GM12878 (cell line): ENCODE measurements around the gene MFN2. TPM values are rescaled to one million over a fixed set of nuclear protein-coding genes. Genes with fewer than 3 reads are reported as not detected.

ENCODE experiments used
- ATAC-seq: fragments of 200-7000 bp; cut with Tn5 transposase; 3 replicates; pipeline ENCODE4 v1.9.1; 2020; ENCODE audit warnings: mild to moderate bottlenecking, moderate library complexity
- BruUV-seq: library from RNA; stranded (reverse); fragments of 400-500 nt; replicated peaks from 2 replicates; lab custom pipeline; 2021; lab: Mats Ljungman, UMichigan
- CTCF ChIA-PET: fragments of 300-600 bp; sonication (Branson Sonifier 250); formaldehyde crosslinking; extraction: SDS; loops from one replicate; lab custom pipeline; 2021; ENCODE audit warnings: inconsistent platforms; lab: Yijun Ruan, JAX
- POLR2A ChIA-PET: fragments of 350-600 bp; formaldehyde crosslinking; extraction: SDS; loops from one replicate; lab custom pipeline; 2021; ENCODE audit warnings: inconsistent platforms; lab: Charles Lee
- RAD21 ChIA-PET: fragments of 300-600 bp; sonication (Branson Sonifier 250); formaldehyde crosslinking; loops from one replicate; lab custom pipeline; 2023; ENCODE audit warnings: antibody characterized with exemption; ENCODE audit not compliant: unreplicated experiment; lab: Charles Lee
- SMC1A ChIA-PET: fragments of 300-600 bp; sonication (Branson Sonifier 250); formaldehyde crosslinking; loops from one replicate; lab custom pipeline; 2023; ENCODE audit not compliant: unreplicated experiment, uncharacterized antibody; lab: Charles Lee
- DNase-seq: peaks from one replicate; pipeline ENCODE4 v3.0.0-alpha.2; 2011; ENCODE audit warnings: low read depth, low spot score
- FAIRE-seq: peaks from 3 replicates; lab custom pipeline; 2011; peaks lifted over from hg19 to GRCh38; lab: Jason Lieb, UNC
- H2AFZ ChIP-seq: 2 replicates; pipeline ENCODE4 v1.6.0; 2011; ENCODE audit warnings: low read depth, low read length, control low read depth; ENCODE audit not compliant: control insufficient read depth
- H3K27ac ChIP-seq: 2 replicates; pipeline ENCODE4 v1.5.1; 2011; ENCODE audit warnings: control low read depth; ENCODE audit not compliant: control insufficient read depth, insufficient read depth
- H3K27me3 ChIP-seq, 2 experiments: replicated peaks in 1 of 2; 2 replicates each; pipeline versions ENCODE4 v1.6.0 to v1.6.1; 2011; ENCODE audit warnings: low read length in 1 of 2; ENCODE audit not compliant: control insufficient read depth in 2 of 2, insufficient read depth in 2 of 2
- H3K36me3 ChIP-seq, 2 experiments: 2 replicates each; pipeline ENCODE4 v1.5.1; 2011; ENCODE audit warnings: low read length in 1 of 2; ENCODE audit not compliant: control insufficient read depth in 2 of 2, insufficient read depth in 2 of 2
- H3K4me1 ChIP-seq: 2 replicates; pipeline ENCODE4 v1.6.1; 2011; ENCODE audit warnings: mild to moderate bottlenecking, low read length, moderate library complexity, mixed read lengths; ENCODE audit not compliant: control insufficient read depth, insufficient read depth
- H3K4me2 ChIP-seq: 2 replicates; pipeline ENCODE4 v1.6.0; 2011; ENCODE audit warnings: control low read depth; ENCODE audit not compliant: control insufficient read depth, insufficient read depth
- H3K4me3 ChIP-seq: fragments of 200-600 bp; sonication (generic); 2 replicates; pipeline ENCODE4 v1.5.1; 2016
- H3K79me2 ChIP-seq: 2 replicates; pipeline ENCODE4 v1.6.0; 2011; ENCODE audit warnings: low read length; ENCODE audit not compliant: control insufficient read depth, insufficient read depth
- H3K9ac ChIP-seq: 2 replicates; pipeline ENCODE4 v1.8.0; 2011; ENCODE audit warnings: low read length, control low read depth, mixed read lengths; ENCODE audit not compliant: control insufficient read depth, insufficient read depth
- H3K9me3 ChIP-seq: replicated peaks from 3 replicates; pipeline ENCODE4 v1.5.1; 2011; ENCODE audit warnings: mild to moderate bottlenecking, low read length; ENCODE audit not compliant: control insufficient read depth, insufficient read depth
- H4K20me1 ChIP-seq: 2 replicates; pipeline ENCODE4 v1.6.0; 2011; ENCODE audit not compliant: control insufficient read depth, insufficient read depth
- BRCA1 ChIP-seq: IDR thresholded peaks from 2 replicates; pipeline ENCODE4 v1.6.1; 2011; ENCODE audit warnings: low read depth, low read length, improper control_type of control experiment
- CHD2 ChIP-seq: IDR thresholded peaks from 2 replicates; pipeline ENCODE4 v1.6.1; 2011; ENCODE audit warnings: low read depth, low read length, improper control_type of control experiment, borderline replicate concordance
- CREB1 ChIP-seq: IDR thresholded peaks from 2 replicates; pipeline ENCODE4 v1.6.1; 2012; ENCODE audit warnings: low read depth, mild to moderate bottlenecking, inconsistent platforms
- E4F1 ChIP-seq: fragments of 450-650 bp; IDR thresholded peaks from 2 replicates; pipeline ENCODE4 v1.6.1; 2018; ENCODE audit warnings: borderline replicate concordance, mild to moderate bottlenecking; ENCODE audit not compliant: partially characterized antibody
- EP300 ChIP-seq, 2 experiments: fragments of 150-350 bp in 1 of 2; IDR thresholded peaks; 2 replicates each; pipeline ENCODE4 v1.6.1; 2011 to 2012; ENCODE audit warnings: low read depth in 2 of 2, low read length in 2 of 2, borderline replicate concordance in 1 of 2, improper control_type of control experiment in 1 of 2, inconsistent platforms in 1 of 2; ENCODE audit not compliant: control insufficient read depth in 1 of 2
- HDGF ChIP-seq: fragments of 450-650 bp; IDR thresholded peaks from 2 replicates; pipeline ENCODE4 v1.6.1; 2016; ENCODE audit warnings: antibody characterized with exemption
- IKZF1 ChIP-seq: fragments of 450-650 bp; conservative IDR thresholded peaks from 2 replicates; pipeline ENCODE4 v1.6.1; 2017; ENCODE audit warnings: antibody characterized with exemption, mild to moderate bottlenecking
- IKZF2 ChIP-seq, 2 experiments: fragments of 450-650 bp; IDR thresholded peaks; 2 replicates each; pipeline ENCODE4 v1.6.1; 2017; ENCODE audit warnings: mild to moderate bottlenecking in 2 of 2, moderate library complexity in 2 of 2
- NFYB ChIP-seq: IDR thresholded peaks from 2 replicates; pipeline ENCODE4 v1.6.1; 2011; ENCODE audit warnings: low read depth, mild to moderate bottlenecking, low read length, improper control_type of control experiment, moderate library complexity; ENCODE audit not compliant: insufficient read depth
- PAX8 ChIP-seq: fragments of 450-650 bp; IDR thresholded peaks from 2 replicates; pipeline ENCODE4 v1.6.1; 2017; ENCODE audit warnings: mild to moderate bottlenecking, moderate library complexity
- POLR2A ChIP-seq: IDR thresholded peaks from 2 replicates; pipeline ENCODE4 v1.6.1; 2011; ENCODE audit warnings: low read depth, mild to moderate bottlenecking, low read length
- POLR2AphosphoS5 ChIP-seq: IDR thresholded peaks from 2 replicates; pipeline ENCODE4 v1.6.1; 2011; ENCODE audit warnings: mild to moderate bottlenecking, low read length, inconsistent platforms
- RAD51 ChIP-seq: fragments of 450-650 bp; IDR thresholded peaks from 2 replicates; pipeline ENCODE4 v1.6.1; 2016; ENCODE audit warnings: moderate library complexity, mild to moderate bottlenecking, inconsistent platforms
- SKIL ChIP-seq: fragments of 450-650 bp; IDR thresholded peaks from 2 replicates; pipeline ENCODE4 v1.6.1; 2017; ENCODE audit warnings: mild to moderate bottlenecking, low read depth, inconsistent platforms; ENCODE audit not compliant: poor library complexity, severe bottlenecking
- SUZ12 ChIP-seq: fragments of 200-600 bp; sonication (generic); IDR thresholded peaks from one replicate; pipeline ENCODE4 v1.6.1; 2018; ENCODE audit warnings: antibody characterized with exemption, mild to moderate bottlenecking; ENCODE audit not compliant: unreplicated experiment
- WGBS: methylation state at CpG from one replicate; pipeline ENCODE4 v1.1.6; 2016; ENCODE audit warnings: low lambda C conversion rate; ENCODE audit not compliant: insufficient replicate concordance, insufficient coverage; ENCODE audit errors: missing lambda C conversion rate; 5-methylcytosine and 5-hydroxymethylcytosine counted together
- in situ Hi-C: fragments of 300-500 bp; cut with MboI; formaldehyde crosslinking; loops from 9 replicates; pipeline ENCODE4 v1.14.3; 2018; ENCODE audit warnings: mixed read lengths
- intact Hi-C: fragments of 100-400 bp; cut with micrococcal nuclease; formaldehyde crosslinking; loops from one replicate; pipeline ENCODE4 v1.14.2; 2022; ENCODE audit not compliant: unreplicated experiment
- polyA plus RNA-seq, 11 experiments: library from polyadenylated mRNA; depleted of rRNA in 4 of 11; unstranded in 6 of 11; stranded (reverse) in 5 of 11; fragments of >200 nt; fragmentation: Nextera tagmentation in 4 of 11; fragmentation: Illumina TruSeq in 1 of 11; extraction: Ambion mirVana in 4 of 11; extraction: Trizol in 1 of 11; gene quantifications; 1 replicate in 1 of 11; 2 replicates in 10 of 11; pipeline versions ENCODE4 v1.2.1 to v1.2.3, GENCODE V29; 2011 to 2016; ENCODE audit warnings: inconsistent platforms in 2 of 11, missing spikeins in 2 of 11, low read depth in 1 of 11
- total RNA-seq, 4 experiments: library from RNA; depleted of rRNA in 3 of 4; stranded (reverse); fragments of >200 nt in 3 of 4; fragmentation: Illumina TruSeq in 1 of 4; extraction: Trizol in 1 of 4; gene quantifications; 2 replicates each; pipeline versions ENCODE4 v1.2.1 to v1.2.3, GENCODE V29; 2013 to 2021
- TF ChIP-seq, protein P1 (sequence below): IDR thresholded peaks from 2 replicates; pipeline ENCODE4 v1.6.1; 2011; ENCODE audit warnings: borderline replicate concordance, low read depth, mild to moderate bottlenecking, moderate library complexity, mixed read lengths, low read length; ENCODE audit not compliant: insufficient read depth; ENCODE audit errors: extremely low read length
- TF ChIP-seq, protein P2 (sequence below): IDR thresholded peaks from 2 replicates; pipeline ENCODE4 v1.6.1; 2011; ENCODE audit warnings: mild to moderate bottlenecking, low read depth, low read length, moderate library complexity; ENCODE audit not compliant: insufficient replicate concordance

Gene MFN2
- total and polyA plus RNA-seq, 10 of the 15 experiments (the other 5 are each of a cell fraction or from before 2014, with no cell fraction given), result 5.3 to 64.4 (median 48.1) TPM

DNA sequence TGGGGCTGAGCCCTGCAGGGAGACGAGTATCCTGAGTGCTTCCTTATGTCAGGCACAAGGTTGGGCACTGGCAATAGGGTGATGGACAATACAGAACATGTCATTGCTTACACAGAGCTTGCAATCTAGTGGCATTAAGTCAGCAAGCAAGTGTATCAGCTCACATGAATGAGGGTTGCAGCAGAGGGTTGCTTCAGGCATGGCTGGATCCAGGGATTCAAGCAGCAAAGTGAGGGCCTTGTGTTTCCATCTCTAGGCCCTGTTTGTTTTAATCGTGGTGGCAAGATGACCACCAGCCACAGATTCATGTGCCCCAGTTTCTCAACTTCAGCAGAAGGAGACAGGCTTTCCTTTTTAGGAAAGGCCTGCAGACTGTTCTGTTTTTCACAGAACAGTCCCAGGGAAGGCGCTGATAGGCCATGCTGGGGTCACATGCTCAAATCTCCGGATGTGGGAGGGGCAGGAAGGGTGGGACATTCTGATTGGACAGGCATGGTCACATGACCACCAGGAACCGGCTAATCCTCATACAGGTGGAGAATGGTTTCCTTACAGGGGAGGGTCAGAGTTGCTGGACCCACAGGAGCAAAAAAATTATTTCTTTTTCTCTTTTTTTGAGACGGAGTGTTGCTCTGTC, 31.3 kb upstream of the MFN2 start:
- Histone ChIP-seq H4K20me1 (no peaks in the 10 kb centered on the region), H2AFZ (no peak overlapping the region), H3K27me3 (no peaks in the 10 kb centered on the region), H3K4me2 (no peak overlapping the region), H3K27ac (no peak overlapping the region), H3K9ac (no peak overlapping the region), H3K79me2 (no peaks in the 10 kb centered on the region), H3K9me3 (peaks cover 4% of the 10 kb centered on the region; the same call in 1 of the 3 replicates), H3K36me3 (peaks cover 0 to 17% of the 10 kb centered on the region in 2 experiments; a peak in 3 of 4 replicates), H3K4me3 (no peak overlapping the region), H3K4me1 (no peaks in the 10 kb centered on the region)
- WGBS, result 98% methylated on average over 6 of the region's 6 CpGs
- FAIRE-seq (no peak), ATAC-seq (no peak), DNase-seq (no peak)
- intact Hi-C loops, result no loop called here
- CTCF ChIA-PET, result interaction anchor here (0.6 kb wide), 1 partner anchor 173 kb away, joined by 5 read pairs; no protein-coding TSS in a partner anchor
- POLR2A ChIA-PET, result interaction anchor here (0.6 kb wide), 1 partner anchor 27 kb away, joined by 4 read pairs; no protein-coding TSS in a partner anchor
- RAD21 ChIA-PET, result no interaction called here
- no TSS peak for BruUV-seq
- in situ Hi-C loops, result no loop called here
- SMC1A ChIA-PET, result no interaction called here
- TF ChIP-seq PAX8 (no peak), NFYB (0 out of 2 replicates have a peak, but pooled peaks have one; percentile 32), E4F1 (no peak), HDGF (no peak), IKZF2 (IDR thresholded peaks at IDR 0.05) (no peak), SKIL (no peak), RAD51 (peak; percentile 51; the same call in 1 of the 2 replicates), BRCA1 (no peak), CHD2 (no peak), CREB1 (no peak), IKZF1 (no peak), POLR2AphosphoS5 (no peak), POLR2A (0 out of 2 replicates have a peak, but pooled peaks have one; percentile 23), SUZ12 (no peak), EP300 (IDR thresholded peaks at IDR 0.05; ENCODE audit: borderline replicate concordance in 1 of 2, control insufficient read depth in 1 of 2, low read depth in 2 of 2, low read length in 2 of 2) (no peak)
- TF ChIP-seq, protein P1, sequence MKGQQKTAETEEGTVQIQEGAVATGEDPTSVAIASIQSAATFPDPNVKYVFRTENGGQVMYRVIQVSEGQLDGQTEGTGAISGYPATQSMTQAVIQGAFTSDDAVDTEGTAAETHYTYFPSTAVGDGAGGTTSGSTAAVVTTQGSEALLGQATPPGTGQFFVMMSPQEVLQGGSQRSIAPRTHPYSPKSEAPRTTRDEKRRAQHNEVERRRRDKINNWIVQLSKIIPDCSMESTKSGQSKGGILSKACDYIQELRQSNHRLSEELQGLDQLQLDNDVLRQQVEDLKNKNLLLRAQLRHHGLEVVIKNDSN, result peak; percentile 68
- TF ChIP-seq, protein P2, sequence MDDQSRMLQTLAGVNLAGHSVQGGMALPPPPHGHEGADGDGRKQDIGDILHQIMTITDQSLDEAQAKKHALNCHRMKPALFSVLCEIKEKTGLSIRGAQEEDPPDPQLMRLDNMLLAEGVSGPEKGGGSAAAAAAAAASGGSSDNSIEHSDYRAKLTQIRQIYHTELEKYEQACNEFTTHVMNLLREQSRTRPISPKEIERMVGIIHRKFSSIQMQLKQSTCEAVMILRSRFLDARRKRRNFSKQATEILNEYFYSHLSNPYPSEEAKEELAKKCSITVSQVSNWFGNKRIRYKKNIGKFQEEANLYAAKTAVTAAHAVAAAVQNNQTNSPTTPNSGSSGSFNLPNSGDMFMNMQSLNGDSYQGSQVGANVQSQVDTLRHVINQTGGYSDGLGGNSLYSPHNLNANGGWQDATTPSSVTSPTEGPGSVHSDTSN, result no peak
